Suprapubic skin (tissue), 4 donors: ENCODE results near the gene FAM117B. TPM values are rescaled to one million over a fixed set of nuclear protein-coding genes. Genes with fewer than 3 reads are reported as not detected.

ENCODE experiments used
- DNase-seq, 2 donors: peaks; one replicate each; pipeline ENCODE4 v3.0.0-alpha.2; 2019; ENCODE audit warnings: low spot score in 2 of 2
- H3K27ac ChIP-seq: fragments of 200-600 bp; sonication (generic); one replicate; pipeline ENCODE4 v1.5.1; 2019
- H3K27me3 ChIP-seq: fragments of 200-600 bp; sonication (generic); one replicate; pipeline ENCODE4 v1.5.1; 2019
- H3K36me3 ChIP-seq: fragments of 200-600 bp; sonication (generic); one replicate; pipeline ENCODE4 v1.5.1; 2019
- H3K4me1 ChIP-seq: fragments of 200-600 bp; sonication (generic); one replicate; pipeline ENCODE4 v1.5.1; 2019
- H3K4me3 ChIP-seq: fragments of 200-600 bp; sonication (generic); one replicate; pipeline ENCODE4 v1.5.1; 2019; ENCODE audit warnings: mild to moderate bottlenecking
- H3K9me3 ChIP-seq: fragments of 200-600 bp; sonication (generic); one replicate; pipeline ENCODE4 v1.5.1; 2019
- EP300 ChIP-seq: sonication (generic); formaldehyde crosslinking; IDR thresholded peaks from one replicate; pipeline ENCODE4 v1.6.1; 2017; ENCODE audit warnings: antibody characterized with exemption
- POLR2A ChIP-seq, 2 donors: fragments of 450-650 bp; IDR thresholded peaks; one replicate each; pipeline ENCODE4 v1.6.1; 2017; ENCODE audit warnings: antibody characterized with exemption in 2 of 2, mild to moderate bottlenecking in 2 of 2, moderate library complexity in 2 of 2
- POLR2AphosphoS5 ChIP-seq, 3 donors: sonication (generic); formaldehyde crosslinking; IDR thresholded peaks; one replicate each; pipeline ENCODE4 v1.6.1; 2017; ENCODE audit warnings: antibody characterized with exemption in 3 of 3
- WGBS: methylation state at CpG from one replicate; pipeline ENCODE4 v1.1.5; 2018; 5-methylcytosine and 5-hydroxymethylcytosine counted together
- total RNA-seq, 4 donors: library from RNA; depleted of rRNA; stranded (reverse); fragments of >200 nt; gene quantifications; one replicate each; pipeline ENCODE4 v1.1.0, GENCODE V29; 2016
- TF ChIP-seq, protein P1 (sequence below), 2 donors: fragments of 200-600 bp in 1 of 2; fragments of 450-650 bp in 1 of 2; sonication (generic) in 1 of 2; IDR thresholded peaks; one replicate each; pipeline ENCODE4 v1.5.1; 2016 to 2019; ENCODE audit warnings: antibody characterized with exemption in 2 of 2, mild to moderate bottlenecking in 1 of 2, moderate library complexity in 1 of 2

FAM117B gene
- total RNA-seq, 4 donors from 2014 or later: 11.2 to 40.0 (median 17.7) TPM

DNA sequence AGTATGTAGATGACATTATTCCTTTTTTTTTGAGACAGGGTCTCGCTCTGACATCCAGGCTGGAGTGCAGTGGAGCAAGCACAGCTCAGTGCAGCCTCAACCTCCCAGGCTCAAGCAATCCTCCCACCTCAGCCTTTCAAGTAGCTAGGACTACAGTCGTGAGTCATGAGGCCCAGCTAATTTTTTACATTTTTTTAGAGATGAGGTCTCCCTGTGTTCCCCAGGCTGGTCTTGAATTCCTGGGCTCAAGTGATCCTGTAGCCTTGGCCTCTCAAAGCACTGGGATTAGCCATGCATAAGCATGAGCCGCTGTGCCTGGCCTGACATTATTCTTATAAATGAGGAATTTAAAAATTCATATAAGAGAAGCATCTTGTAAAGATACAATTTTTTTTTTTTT, 86.9 kb downstream of the FAM117B start:
- no peaks in the 10 kb centered on the region for H3K27me3 ChIP-seq

DNA sequence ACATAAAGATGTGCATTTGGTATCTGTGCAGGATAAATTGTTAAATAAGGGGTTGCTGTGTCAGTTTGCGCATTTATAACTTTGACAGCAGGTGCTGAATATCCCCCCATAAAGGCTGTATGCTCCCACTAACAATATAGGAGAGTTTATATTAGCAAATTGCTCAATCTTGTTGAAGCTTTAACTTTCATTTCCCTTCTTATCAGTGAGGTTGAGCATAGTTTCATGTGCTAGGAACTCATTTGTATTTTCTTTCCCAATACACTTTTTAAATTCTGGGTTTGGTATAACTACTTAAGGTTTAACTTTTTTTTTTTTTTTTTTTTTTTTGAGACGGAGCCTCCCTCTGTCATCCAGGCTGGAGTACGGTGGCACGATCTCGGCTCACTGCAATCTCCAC, 89.0 kb downstream of the FAM117B start:
- Histone ChIP-seq H3K36me3 (no peaks in the 10 kb centered on the region), H3K27me3 (no peaks in the 10 kb centered on the region), H3K9me3 (no peaks in the 10 kb centered on the region), H3K4me1 (no peaks in the 10 kb centered on the region), H3K27ac (no peak overlapping the region), H3K4me3 (no peak overlapping the region)
- WGBS: 92% methylated on average over 5 of the region's 5 CpGs
- no peak for TF ChIP-seq POLR2A (IDR thresholded peaks at IDR 0.05)
- no peak for TF ChIP-seq EP300
- TF ChIP-seq, protein P1, sequence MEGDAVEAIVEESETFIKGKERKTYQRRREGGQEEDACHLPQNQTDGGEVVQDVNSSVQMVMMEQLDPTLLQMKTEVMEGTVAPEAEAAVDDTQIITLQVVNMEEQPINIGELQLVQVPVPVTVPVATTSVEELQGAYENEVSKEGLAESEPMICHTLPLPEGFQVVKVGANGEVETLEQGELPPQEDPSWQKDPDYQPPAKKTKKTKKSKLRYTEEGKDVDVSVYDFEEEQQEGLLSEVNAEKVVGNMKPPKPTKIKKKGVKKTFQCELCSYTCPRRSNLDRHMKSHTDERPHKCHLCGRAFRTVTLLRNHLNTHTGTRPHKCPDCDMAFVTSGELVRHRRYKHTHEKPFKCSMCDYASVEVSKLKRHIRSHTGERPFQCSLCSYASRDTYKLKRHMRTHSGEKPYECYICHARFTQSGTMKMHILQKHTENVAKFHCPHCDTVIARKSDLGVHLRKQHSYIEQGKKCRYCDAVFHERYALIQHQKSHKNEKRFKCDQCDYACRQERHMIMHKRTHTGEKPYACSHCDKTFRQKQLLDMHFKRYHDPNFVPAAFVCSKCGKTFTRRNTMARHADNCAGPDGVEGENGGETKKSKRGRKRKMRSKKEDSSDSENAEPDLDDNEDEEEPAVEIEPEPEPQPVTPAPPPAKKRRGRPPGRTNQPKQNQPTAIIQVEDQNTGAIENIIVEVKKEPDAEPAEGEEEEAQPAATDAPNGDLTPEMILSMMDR (IDR thresholded peaks at IDR 0.05): no peak
- no peak for TF ChIP-seq POLR2AphosphoS5 (IDR thresholded peaks at IDR 0.05)
- DNase-seq: no peak

More for the DNA sequence above, 86.9 kb downstream of the FAM117B start:
- WGBS: 91% methylated on average over 3 of the region's 3 CpGs
- Histone ChIP-seq H3K9me3 (peaks cover 2% of the 10 kb centered on the region), H3K27ac (no peak overlapping the region), H3K4me3 (no peak overlapping the region), H3K4me1 (no peaks in the 10 kb centered on the region), H3K36me3 (no peaks in the 10 kb centered on the region)
- TF ChIP-seq EP300 (no peak), POLR2AphosphoS5 (IDR thresholded peaks at IDR 0.05) (no peak), POLR2A (IDR thresholded peaks at IDR 0.05) (no peak)
- TF ChIP-seq, protein P1 (IDR thresholded peaks at IDR 0.05): no peak
- DNase-seq: no peak

DNA sequence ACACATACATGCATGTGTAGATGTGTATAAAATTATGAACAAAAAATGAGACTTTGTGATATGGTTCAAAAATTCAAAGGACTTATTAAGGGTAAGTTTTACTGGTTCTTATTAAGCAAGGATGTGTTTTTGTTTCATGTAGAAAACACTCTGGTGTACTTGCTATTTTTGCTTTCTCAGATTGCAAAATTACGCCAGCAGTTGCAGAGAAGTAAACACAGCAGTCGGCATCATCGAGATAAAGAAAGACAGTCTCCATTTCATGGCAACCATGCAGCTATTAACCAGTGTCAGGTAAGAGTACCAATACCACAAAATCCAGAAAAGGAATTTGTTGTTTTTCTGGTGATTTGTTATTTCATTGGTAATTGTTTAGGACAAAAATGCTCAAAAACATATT, 91.3 kb downstream of the FAM117B start:
- H3K36me3 ChIP-seq: peaks cover 10% of the 10 kb centered on the region
- 97% methylated on average over 3 of the region's 3 CpGs for WGBS
- H3K4me1 ChIP-seq: no peaks in the 10 kb centered on the region
- no peak overlapping the region for H3K4me3 ChIP-seq
- H3K27me3 ChIP-seq: no peaks in the 10 kb centered on the region
- TF ChIP-seq POLR2A (IDR thresholded peaks at IDR 0.05) (no peak), POLR2AphosphoS5 (IDR thresholded peaks at IDR 0.05) (no peak), EP300 (no peak)
- TF ChIP-seq, protein P1 (IDR thresholded peaks at IDR 0.05): no peak
- DNase-seq: no peak
- H3K27ac ChIP-seq: no peak overlapping the region
- no peaks in the 10 kb centered on the region for H3K9me3 ChIP-seq

DNA sequence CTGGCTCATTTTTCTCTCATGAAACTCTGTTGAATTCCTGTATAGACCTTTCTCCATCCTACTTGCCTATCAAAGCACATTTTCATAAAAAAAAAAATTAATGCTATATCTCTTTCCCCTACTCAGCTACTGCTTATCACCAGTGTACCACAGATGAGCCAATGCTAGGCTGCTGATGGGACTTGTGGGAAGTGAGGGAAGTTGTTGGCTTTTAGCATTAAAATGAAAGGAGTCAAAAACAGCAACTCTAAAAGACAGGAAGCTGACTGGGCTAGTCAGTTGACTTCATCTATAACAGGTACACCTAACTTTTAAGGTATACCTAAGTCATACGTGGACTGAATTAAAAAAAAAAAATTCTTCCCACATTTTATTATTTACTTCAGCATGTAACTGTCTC, 102.1 kb downstream of the FAM117B start:
- H3K9me3 ChIP-seq: peaks cover 5% of the 10 kb centered on the region
- DNase-seq: no peak
- no peaks in the 10 kb centered on the region for H3K27me3 ChIP-seq
- H3K36me3 ChIP-seq: peaks cover 13% of the 10 kb centered on the region
- H3K4me3 ChIP-seq: no peak overlapping the region
- 97% methylated on average over 1 of the region's 1 CpG for WGBS
- TF ChIP-seq POLR2AphosphoS5 (IDR thresholded peaks at IDR 0.05) (no peak), EP300 (no peak), POLR2A (IDR thresholded peaks at IDR 0.05) (no peak)
- TF ChIP-seq, protein P1 (IDR thresholded peaks at IDR 0.05): no peak
- no peak overlapping the region for H3K27ac ChIP-seq
- no peaks in the 10 kb centered on the region for H3K4me1 ChIP-seq

DNA sequence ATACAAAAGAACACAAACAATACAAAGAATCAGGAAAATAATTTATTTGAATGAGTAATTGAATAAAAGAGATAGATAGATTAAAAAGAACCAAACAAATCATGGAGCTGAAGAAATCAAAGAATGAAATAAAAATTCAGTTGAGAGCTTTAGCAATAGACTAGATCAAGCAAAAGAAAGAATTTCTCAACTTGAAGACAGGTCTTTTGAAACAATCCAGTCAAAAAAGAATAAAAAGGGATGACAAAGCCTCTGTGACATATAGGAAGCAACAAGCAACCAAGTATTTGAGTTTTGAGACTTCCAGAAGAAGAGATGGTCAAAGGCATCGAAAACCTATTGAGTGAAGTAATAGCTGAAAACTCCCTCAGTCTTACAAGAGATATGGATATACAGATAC, 108.8 kb downstream of the FAM117B start:
- H3K27ac ChIP-seq: no peak overlapping the region
- no peaks in the 10 kb centered on the region for H3K4me1 ChIP-seq
- no peak for DNase-seq
- no peak overlapping the region for H3K4me3 ChIP-seq
- H3K27me3 ChIP-seq: no peaks in the 10 kb centered on the region
- no peaks in the 10 kb centered on the region for H3K9me3 ChIP-seq
- peaks cover 9% of the 10 kb centered on the region for H3K36me3 ChIP-seq
- 100% methylated on average over 1 of the region's 1 CpG for WGBS
- TF ChIP-seq EP300 (no peak), POLR2AphosphoS5 (IDR thresholded peaks at IDR 0.05) (no peak)

DNA sequence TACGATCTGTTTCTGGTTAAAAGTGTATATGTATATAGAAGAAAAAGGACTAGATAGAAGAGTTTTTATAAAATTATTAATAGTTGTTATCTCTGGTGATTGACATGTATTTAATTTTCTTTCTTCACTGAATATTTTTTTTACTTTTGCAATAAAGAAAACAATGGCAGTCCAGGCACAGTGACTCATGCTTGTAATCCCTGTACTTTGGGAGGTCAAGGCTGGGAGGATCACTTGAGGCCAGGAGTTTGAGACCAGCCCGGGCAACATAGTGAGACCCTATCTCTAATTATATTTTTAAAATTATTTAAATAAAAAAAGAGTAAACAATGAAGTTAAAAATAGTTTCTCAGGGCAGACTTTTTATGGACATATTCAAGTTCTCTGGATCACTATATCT, 114.7 kb downstream of the FAM117B start:
- no peaks in the 10 kb centered on the region for H3K4me1 ChIP-seq
- H3K27ac ChIP-seq: no peak overlapping the region
- no peak for DNase-seq
- no peak overlapping the region for H3K4me3 ChIP-seq
- H3K27me3 ChIP-seq: no peaks in the 10 kb centered on the region
- no peaks in the 10 kb centered on the region for H3K9me3 ChIP-seq
- TF ChIP-seq, protein P1 (IDR thresholded peaks at IDR 0.05): no peak
- no peaks in the 10 kb centered on the region for H3K36me3 ChIP-seq
- 93% methylated on average over 2 of the region's 2 CpGs for WGBS
